SK-N-SH treated with all-trans-retinoic acid at 6 μM for 48 hours (cell line): Measurements from ENCODE around the gene ARHGEF4.

ENCODE experiments used
- ATAC-seq: fragments of 200-7000 bp; cut with Tn5 transposase; 3 replicates; pipeline ENCODE4 v1.9.1; 2020; ENCODE audit warnings: mild to moderate bottlenecking, moderate library complexity
- BACH2 ChIP-seq: fragments of 250-450 bp; sonication (Bioruptor Pico); IDR thresholded peaks from 2 replicates; pipeline ENCODE4 v1.9.0; 2021; ENCODE audit warnings: mild to moderate bottlenecking, borderline replicate concordance
- CREB5 ChIP-seq: fragments of 250-450 bp; sonication (Bioruptor Pico); IDR thresholded peaks from 2 replicates; pipeline ENCODE4 v1.5.1; 2020; ENCODE audit warnings: low read depth, mild to moderate bottlenecking, moderate library complexity
- CSRNP3 ChIP-seq: fragments of 250-450 bp; sonication (Bioruptor Pico); IDR thresholded peaks from 2 replicates; pipeline ENCODE4 v1.5.1; 2021; ENCODE audit warnings: mild to moderate bottlenecking, moderate library complexity
- ESRRG ChIP-seq: fragments of 250-450 bp; sonication (Bioruptor Pico); IDR thresholded peaks from 2 replicates; pipeline ENCODE4 v1.6.1; 2021; ENCODE audit warnings: mild to moderate bottlenecking
- ISL1 ChIP-seq: fragments of 250-450 bp; sonication (Bioruptor Pico); IDR thresholded peaks from 2 replicates; pipeline ENCODE4 v2.1.2; 2022; ENCODE audit warnings: mild to moderate bottlenecking, moderate library complexity
- OSR1 ChIP-seq: fragments of 250-450 bp; sonication (Bioruptor Pico); IDR thresholded peaks from 2 replicates; pipeline ENCODE4 v1.8.0; 2022; ENCODE audit warnings: moderate library complexity, mild to moderate bottlenecking, inconsistent platforms
- PATZ1 ChIP-seq: fragments of 250-450 bp; sonication (Bioruptor Pico); IDR thresholded peaks from 2 replicates; pipeline ENCODE4 v1.8.0; 2020; ENCODE audit warnings: mild to moderate bottlenecking, moderate library complexity, borderline replicate concordance
- POU6F1 ChIP-seq: fragments of 250-450 bp; sonication (Bioruptor Pico); IDR thresholded peaks from 2 replicates; pipeline ENCODE4 v1.8.0; 2021; ENCODE audit warnings: low read depth, mild to moderate bottlenecking, moderate library complexity, borderline replicate concordance
- PPARA ChIP-seq: fragments of 250-450 bp; sonication (Bioruptor Pico); IDR thresholded peaks from 2 replicates; pipeline ENCODE4 v1.5.0; 2020; ENCODE audit warnings: mild to moderate bottlenecking, borderline replicate concordance
- RARB ChIP-seq: fragments of 250-450 bp; sonication (Bioruptor Pico); IDR thresholded peaks from 2 replicates; pipeline ENCODE4 v1.8.0; 2021; ENCODE audit warnings: mild to moderate bottlenecking, moderate library complexity
- SNAI2 ChIP-seq: fragments of 250-450 bp; sonication (Bioruptor Pico); IDR thresholded peaks from 2 replicates; pipeline ENCODE4 v1.5.0; 2020; ENCODE audit warnings: mild to moderate bottlenecking, moderate library complexity
- TOX ChIP-seq: fragments of 250-450 bp; sonication (Bioruptor Pico); IDR thresholded peaks from 2 replicates; pipeline ENCODE4 v1.8.0; 2021; ENCODE audit warnings: mild to moderate bottlenecking, moderate library complexity, borderline replicate concordance
- TSHZ2 ChIP-seq: fragments of 250-450 bp; sonication (Bioruptor Pico); IDR thresholded peaks from 2 replicates; pipeline ENCODE4 v1.5.0; 2020; ENCODE audit warnings: mild to moderate bottlenecking, moderate library complexity
- ZFP30 ChIP-seq: fragments of 450-650 bp; formaldehyde crosslinking; IDR thresholded peaks from 2 replicates; pipeline ENCODE4 v1.5.0; 2022; ENCODE audit warnings: mild to moderate bottlenecking, moderate library complexity
- ZNF70 ChIP-seq: fragments of 450-650 bp; formaldehyde crosslinking; IDR thresholded peaks from 2 replicates; pipeline ENCODE4 v1.5.0; 2020; ENCODE audit warnings: mild to moderate bottlenecking, moderate library complexity
- ZNF8 ChIP-seq: fragments of 450-650 bp; formaldehyde crosslinking; IDR thresholded peaks from 2 replicates; pipeline ENCODE4 v1.5.0; 2020; ENCODE audit warnings: mild to moderate bottlenecking, moderate library complexity

ARHGEF4 gene

GRCh38 chr2:130977461-130978050 is 140.8 kb downstream of the ARHGEF4 start:
- TF ChIP-seq ZNF8 (CRISPR knock-in tag) (no peak), ZFP30 (no peak), PATZ1 (no peak), BACH2 (CRISPR knock-in tag) (no peak), TOX (no peak), CREB5 (CRISPR knock-in tag) (no peak)
- TF ChIP-seq, all 23 proteins: peak for 0
- no peak for ATAC-seq

GRCh38 chr2:130981667-130982066 is 145.0 kb downstream of the ARHGEF4 start:
- ATAC-seq: no peak
- TF ChIP-seq ESRRG (CRISPR knock-in tag) (no peak), SNAI2 (no peak), ZNF70 (CRISPR knock-in tag) (no peak)

GRCh38 chr2:130985206-130985780 is 148.6 kb downstream of the ARHGEF4 start:
- TF ChIP-seq PPARA (CRISPR knock-in tag) (no peak), RARB (CRISPR knock-in tag) (no peak), ZNF8 (CRISPR knock-in tag) (no peak), ZFP30 (no peak), BACH2 (CRISPR knock-in tag) (no peak), ISL1 (CRISPR knock-in tag) (no peak), TSHZ2 (no peak), ESRRG (CRISPR knock-in tag) (no peak), CSRNP3 (CRISPR knock-in tag) (no peak), TOX (no peak), ZNF70 (CRISPR knock-in tag) (no peak), OSR1 (CRISPR knock-in tag) (no peak), SNAI2 (no peak), CREB5 (CRISPR knock-in tag) (no peak), PATZ1 (no peak), POU6F1 (CRISPR knock-in tag) (no peak)
- ATAC-seq: no peak
